ENCODE data around the gene MED10. TPM values are rescaled to one million over a fixed set of nuclear protein-coding genes. Genes with fewer than 3 reads are reported as not detected.

Gene MED10
- total RNA-seq, 1 donor from 2014 or later = 38.3 TPM

- no peak for TF ChIP-seq CTCF (conservative IDR thresholded peaks at IDR 0.05; ENCODE audit: low read depth, low read length)
Observed at GRCh38 chr5:6348476-6349000, 29.8 kb downstream of the MED10 start.

GRCh38 chr5:6347673-6348072 lies 30.7 kb downstream of the MED10 start:
- H3K4me3 ChIP-seq (ENCODE audit: low read depth, low read length) = no peak overlapping the region
- DNase-seq (ENCODE audit: low read depth) = no peak
- no peak for TF ChIP-seq CTCF (conservative IDR thresholded peaks at IDR 0.05; ENCODE audit: low read depth, low read length)

More at GRCh38 chr5:6348476-6349000, 29.8 kb downstream of the MED10 start:
- DNase-seq (ENCODE audit: low read depth) = no peak
- H3K4me3 ChIP-seq (ENCODE audit: low read depth, low read length) = no peak overlapping the region

GRCh38 chr5:6347165-6347564 lies 31.2 kb downstream of the MED10 start:
- no peak for DNase-seq (ENCODE audit: low read depth)
- TF ChIP-seq CTCF (conservative IDR thresholded peaks at IDR 0.05; ENCODE audit: low read depth, low read length) = no peak
- H3K4me3 ChIP-seq (ENCODE audit: low read depth, low read length) = no peak overlapping the region

- H3K4me3 ChIP-seq (ENCODE audit: low read depth, low read length) = no peak overlapping the region
- no peak for TF ChIP-seq CTCF (conservative IDR thresholded peaks at IDR 0.05; ENCODE audit: low read depth, low read length)
- DNase-seq (ENCODE audit: low read depth) = no peak
Observed at GRCh38 chr5:6344593-6344989, 33.8 kb downstream of the MED10 start.

- no peak overlapping the region for H3K4me3 ChIP-seq (ENCODE audit: low read depth, low read length)
- DNase-seq (ENCODE audit: low read depth) = no peak
- TF ChIP-seq CTCF (conservative IDR thresholded peaks at IDR 0.05; ENCODE audit: low read depth, low read length) = no peak
Observed at GRCh38 chr5:6343951-6344592, 34.3 kb downstream of the MED10 start.

- TF ChIP-seq CTCF (conservative IDR thresholded peaks at IDR 0.05; ENCODE audit: low read depth, low read length) = no peak
- H3K4me3 ChIP-seq (ENCODE audit: low read depth, low read length) = no peak overlapping the region
- no peak for DNase-seq (ENCODE audit: low read depth)
Observed at GRCh38 chr5:6342689-6343315, 35.5 kb downstream of the MED10 start.

Data from epithelial cell of proximal tubule (primary cell).